WTC11 (cell line): ENCODE measurements around the gene OR8S1. TPM values are rescaled to one million over a fixed set of nuclear protein-coding genes. Genes with fewer than 3 reads are reported as not detected.
"Not testable (repeated sequence)": the region's sequence is repeated elsewhere in the genome, so short reads cannot be mapped to it uniquely, and the experiment has no call there.

ENCODE experiments used
- ATAC-seq: fragments of 200-7000 bp; cut with Tn5 transposase; 2 replicates; pipeline ENCODE4 v1.10.0; 2021; ENCODE audit warnings: mild to moderate bottlenecking, moderate library complexity
- CTCF ChIA-PET: fragments of 300-600 bp; sonication (Branson Sonifier 250); formaldehyde crosslinking; loops from one replicate; lab custom pipeline; 2021; ENCODE audit warnings: antibody characterized with exemption; lab: Charles Lee
- POLR2A ChIA-PET: fragments of 350-600 bp; sonication (Branson Sonifier 250); formaldehyde crosslinking; loops from one replicate; lab custom pipeline; 2021; ENCODE audit warnings: antibody characterized with exemption; lab: Charles Lee
- DNase-seq: peaks from one replicate; pipeline ENCODE4 v3.0.0; 2021; ENCODE audit warnings: low spot score
- H3K27ac Mint-ChIP-seq: 2 replicates; pipeline ENCODE4 v1.8.0; 2021; ENCODE audit warnings: mixed read lengths
- H3K27me3 Mint-ChIP-seq: 2 replicates; pipeline ENCODE4 v1.8.0; 2021; ENCODE audit warnings: low read depth, mild to moderate bottlenecking, moderate library complexity, mixed read lengths
- H3K36me3 Mint-ChIP-seq: 2 replicates; pipeline ENCODE4 v1.8.0; 2021; ENCODE audit warnings: mixed read lengths
- H3K4me1 Mint-ChIP-seq: 2 replicates; pipeline ENCODE4 v1.8.0; 2022; ENCODE audit warnings: mixed read lengths
- H3K4me3 Mint-ChIP-seq: 2 replicates; pipeline ENCODE4 v1.8.0; 2021; ENCODE audit warnings: mild to moderate bottlenecking, moderate library complexity, mixed read lengths
- H3K9me3 Mint-ChIP-seq: 2 replicates; pipeline ENCODE4 v1.8.0; 2021; ENCODE audit warnings: mixed read lengths
- ATF1 ChIP-seq: sonication (generic); formaldehyde crosslinking; IDR thresholded peaks from 2 replicates; pipeline ENCODE4 v1.8.1; 2023; ENCODE audit warnings: mild to moderate bottlenecking, moderate library complexity, missing genetic modification reagents
- ERG ChIP-seq: fragments of 250-450 bp; sonication (Bioruptor Pico); IDR thresholded peaks from 2 replicates; pipeline ENCODE4 v1.8.0; 2021; ENCODE audit warnings: mild to moderate bottlenecking
- ETV6 ChIP-seq: sonication (generic); formaldehyde crosslinking; IDR thresholded peaks from 2 replicates; pipeline ENCODE4 v1.8.1; 2022; ENCODE audit warnings: mild to moderate bottlenecking, missing genetic modification reagents
- GRHL2 ChIP-seq: fragments of 250-450 bp; sonication (Bioruptor Pico); IDR thresholded peaks from 2 replicates; pipeline ENCODE4 v1.8.0; 2022; ENCODE audit warnings: mild to moderate bottlenecking, moderate library complexity; ENCODE audit not compliant: insufficient replicate concordance, severe bottlenecking
- HMGA2 ChIP-seq: fragments of 250-450 bp; sonication (Bioruptor Pico); IDR thresholded peaks from 2 replicates; pipeline ENCODE4 v1.4.0; 2021; ENCODE audit warnings: mild to moderate bottlenecking, moderate library complexity
- IRF2 ChIP-seq: sonication (generic); formaldehyde crosslinking; IDR thresholded peaks from 2 replicates; pipeline ENCODE4 v1.8.0; 2022; ENCODE audit warnings: low read depth, missing genetic modification reagents, borderline replicate concordance
- KAT7 ChIP-seq: sonication (generic); formaldehyde crosslinking; IDR thresholded peaks from 2 replicates; pipeline ENCODE4 v1.8.1; 2023; ENCODE audit warnings: missing genetic modification reagents, mild to moderate bottlenecking, borderline replicate concordance
- MYBL2 ChIP-seq: sonication (generic); formaldehyde crosslinking; IDR thresholded peaks from 2 replicates; pipeline ENCODE4 v1.8.1; 2023; ENCODE audit warnings: mild to moderate bottlenecking, moderate library complexity, missing genetic modification reagents
- NR2C2 ChIP-seq: sonication (generic); formaldehyde crosslinking; IDR thresholded peaks from 2 replicates; pipeline ENCODE4 v1.8.0; 2022; ENCODE audit warnings: mild to moderate bottlenecking, missing genetic modification reagents
- OVOL2 ChIP-seq: fragments of 250-450 bp; sonication (Bioruptor Pico); IDR thresholded peaks from 2 replicates; pipeline ENCODE4 v1.9.0; 2021; ENCODE audit warnings: mild to moderate bottlenecking, borderline replicate concordance
- PRDM15 ChIP-seq: sonication (generic); formaldehyde crosslinking; IDR thresholded peaks from 2 replicates; pipeline ENCODE4 v1.8.0; 2022; ENCODE audit warnings: missing genetic modification reagents
- TCF7 ChIP-seq: sonication (generic); formaldehyde crosslinking; IDR thresholded peaks from 2 replicates; pipeline ENCODE4 v1.8.0; 2022; ENCODE audit warnings: mild to moderate bottlenecking, low read depth, missing genetic modification reagents, moderate library complexity
- TEAD4 ChIP-seq: sonication (generic); formaldehyde crosslinking; IDR thresholded peaks from 2 replicates; pipeline ENCODE4 v1.8.0; 2022; ENCODE audit warnings: mild to moderate bottlenecking, missing genetic modification reagents
- TP53 ChIP-seq: sonication (generic); formaldehyde crosslinking; IDR thresholded peaks from 2 replicates; pipeline ENCODE4 v1.8.1; 2023; ENCODE audit warnings: mild to moderate bottlenecking, missing genetic modification reagents
- ZBTB21 ChIP-seq: sonication (generic); formaldehyde crosslinking; IDR thresholded peaks from 2 replicates; pipeline ENCODE4 v1.8.1; 2023; ENCODE audit warnings: mild to moderate bottlenecking, missing genetic modification reagents, borderline replicate concordance
- ZNF121 ChIP-seq: sonication (generic); formaldehyde crosslinking; IDR thresholded peaks from 2 replicates; pipeline ENCODE4 v1.8.0; 2023; ENCODE audit warnings: missing genetic modification reagents
- ZNF416 ChIP-seq: fragments of 250-450 bp; sonication (Bioruptor Pico); IDR thresholded peaks from 2 replicates; pipeline ENCODE4 v1.9.0; 2021; ENCODE audit warnings: mild to moderate bottlenecking, inconsistent platforms
- ZNF671 ChIP-seq: fragments of 250-450 bp; sonication (Bioruptor Pico); IDR thresholded peaks from 2 replicates; pipeline ENCODE4 v1.8.0; 2021; ENCODE audit warnings: mild to moderate bottlenecking
- total RNA-seq: library from RNA; stranded (reverse); gene quantifications from 3 replicates; pipeline ENCODE4 v1.2.3, GENCODE V29; 2021
- TF ChIP-seq, protein P1 (sequence below): sonication (generic); formaldehyde crosslinking; IDR thresholded peaks from 2 replicates; pipeline ENCODE4 v1.8.1; 2023; ENCODE audit warnings: mild to moderate bottlenecking, missing genetic modification reagents
- TF ChIP-seq, protein P2 (sequence below): sonication (generic); formaldehyde crosslinking; conservative IDR thresholded peaks from 2 replicates; pipeline ENCODE4 v1.8.1; 2023; ENCODE audit warnings: mild to moderate bottlenecking, low read depth, missing genetic modification reagents, moderate library complexity

OR8S1 gene
- total RNA-seq, 1 experiment from 2014 or later = not detected

- H3K4me3 Mint-ChIP-seq = no peak overlapping the region
- ATAC-seq (no peak), DNase-seq (no peak)
- peaks cover 61% of the 10 kb centered on the region for H3K9me3 Mint-ChIP-seq
- CTCF ChIA-PET = no interaction called here
- TF ChIP-seq ETV6 (CRISPR knock-in tag) (no peak), ZNF671 (no peak), OVOL2 (CRISPR knock-in tag) (no peak), GRHL2 (CRISPR knock-in tag) (no peak), ZNF416 (CRISPR knock-in tag) (no peak), TEAD4 (no peak), HMGA2 (CRISPR knock-in tag) (no peak), MYBL2 (CRISPR knock-in tag) (no peak), ZNF121 (CRISPR knock-in tag) (no peak), TCF7 (CRISPR knock-in tag) (no peak), ERG (CRISPR knock-in tag) (no peak), KAT7 (no peak), NR2C2 (CRISPR knock-in tag) (no peak), PRDM15 (CRISPR knock-in tag) (no peak), IRF2 (no peak), ZBTB21 (no peak), ATF1 (CRISPR knock-in tag) (no peak), TP53 (no peak)
- TF ChIP-seq, protein P1, sequence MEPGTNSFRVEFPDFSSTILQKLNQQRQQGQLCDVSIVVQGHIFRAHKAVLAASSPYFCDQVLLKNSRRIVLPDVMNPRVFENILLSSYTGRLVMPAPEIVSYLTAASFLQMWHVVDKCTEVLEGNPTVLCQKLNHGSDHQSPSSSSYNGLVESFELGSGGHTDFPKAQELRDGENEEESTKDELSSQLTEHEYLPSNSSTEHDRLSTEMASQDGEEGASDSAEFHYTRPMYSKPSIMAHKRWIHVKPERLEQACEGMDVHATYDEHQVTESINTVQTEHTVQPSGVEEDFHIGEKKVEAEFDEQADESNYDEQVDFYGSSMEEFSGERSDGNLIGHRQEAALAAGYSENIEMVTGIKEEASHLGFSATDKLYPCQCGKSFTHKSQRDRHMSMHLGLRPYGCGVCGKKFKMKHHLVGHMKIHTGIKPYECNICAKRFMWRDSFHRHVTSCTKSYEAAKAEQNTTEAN (CRISPR knock-in tag) = no peak
- TF ChIP-seq, protein P2, sequence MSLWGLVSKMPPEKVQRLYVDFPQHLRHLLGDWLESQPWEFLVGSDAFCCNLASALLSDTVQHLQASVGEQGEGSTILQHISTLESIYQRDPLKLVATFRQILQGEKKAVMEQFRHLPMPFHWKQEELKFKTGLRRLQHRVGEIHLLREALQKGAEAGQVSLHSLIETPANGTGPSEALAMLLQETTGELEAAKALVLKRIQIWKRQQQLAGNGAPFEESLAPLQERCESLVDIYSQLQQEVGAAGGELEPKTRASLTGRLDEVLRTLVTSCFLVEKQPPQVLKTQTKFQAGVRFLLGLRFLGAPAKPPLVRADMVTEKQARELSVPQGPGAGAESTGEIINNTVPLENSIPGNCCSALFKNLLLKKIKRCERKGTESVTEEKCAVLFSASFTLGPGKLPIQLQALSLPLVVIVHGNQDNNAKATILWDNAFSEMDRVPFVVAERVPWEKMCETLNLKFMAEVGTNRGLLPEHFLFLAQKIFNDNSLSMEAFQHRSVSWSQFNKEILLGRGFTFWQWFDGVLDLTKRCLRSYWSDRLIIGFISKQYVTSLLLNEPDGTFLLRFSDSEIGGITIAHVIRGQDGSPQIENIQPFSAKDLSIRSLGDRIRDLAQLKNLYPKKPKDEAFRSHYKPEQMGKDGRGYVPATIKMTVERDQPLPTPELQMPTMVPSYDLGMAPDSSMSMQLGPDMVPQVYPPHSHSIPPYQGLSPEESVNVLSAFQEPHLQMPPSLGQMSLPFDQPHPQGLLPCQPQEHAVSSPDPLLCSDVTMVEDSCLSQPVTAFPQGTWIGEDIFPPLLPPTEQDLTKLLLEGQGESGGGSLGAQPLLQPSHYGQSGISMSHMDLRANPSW (CRISPR knock-in tag) = no peak
- TF ChIP-seq, all 79 proteins: peak for 0
- H3K27ac Mint-ChIP-seq = no peak overlapping the region
- POLR2A ChIA-PET = no interaction called here
- H3K36me3 Mint-ChIP-seq = peaks cover 17% of the 10 kb centered on the region
- peaks cover 9% of the 10 kb centered on the region for H3K27me3 Mint-ChIP-seq
- H3K4me1 Mint-ChIP-seq = no peaks in the 10 kb centered on the region
These were observed 10.7 kb upstream of the OR8S1 start for GRCh38 chr12:48514728-48515127.

DNA sequence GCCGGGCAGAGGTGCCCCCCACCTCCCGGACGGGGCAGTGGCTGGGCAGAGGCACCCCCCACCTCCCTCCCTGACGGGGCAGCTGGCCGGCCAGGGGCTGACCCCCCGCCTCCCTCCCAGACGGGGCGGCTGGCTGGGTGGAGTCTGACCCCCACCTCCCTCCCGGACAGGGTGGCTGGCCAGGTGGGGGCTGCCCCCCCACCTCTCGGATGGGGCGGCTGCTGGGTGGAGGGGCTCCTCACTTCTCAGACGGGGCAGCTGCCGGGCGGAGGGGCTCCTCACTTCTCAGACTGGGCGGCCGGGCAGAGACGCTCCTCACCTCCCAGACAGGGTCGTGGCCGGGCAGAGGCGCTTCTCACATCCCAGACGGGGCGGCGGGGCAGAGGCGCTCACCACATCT lies 5.1 kb upstream of the OR8S1 start:
- H3K36me3 Mint-ChIP-seq, H3K4me3 Mint-ChIP-seq, H3K4me1 Mint-ChIP-seq, H3K27me3 Mint-ChIP-seq, DNase-seq, H3K27ac Mint-ChIP-seq, CTCF ChIA-PET, ATAC-seq, POLR2A ChIA-PET: not testable (repeated sequence)
- H3K9me3 Mint-ChIP-seq = peaks cover 15% of the 10 kb centered on the region
